Measurements from ENCODE around the gene LTBP4. TPM values are rescaled to one million over a fixed set of nuclear protein-coding genes. Genes with fewer than 3 reads are reported as not detected.
"Not testable (repeated sequence)": the region's sequence is repeated elsewhere in the genome, so short reads cannot be mapped to it uniquely, and the experiment has no call there.

Gene LTBP4
- total RNA-seq, 1 experiment from 2014 or later = 24.5 TPM

DNA sequence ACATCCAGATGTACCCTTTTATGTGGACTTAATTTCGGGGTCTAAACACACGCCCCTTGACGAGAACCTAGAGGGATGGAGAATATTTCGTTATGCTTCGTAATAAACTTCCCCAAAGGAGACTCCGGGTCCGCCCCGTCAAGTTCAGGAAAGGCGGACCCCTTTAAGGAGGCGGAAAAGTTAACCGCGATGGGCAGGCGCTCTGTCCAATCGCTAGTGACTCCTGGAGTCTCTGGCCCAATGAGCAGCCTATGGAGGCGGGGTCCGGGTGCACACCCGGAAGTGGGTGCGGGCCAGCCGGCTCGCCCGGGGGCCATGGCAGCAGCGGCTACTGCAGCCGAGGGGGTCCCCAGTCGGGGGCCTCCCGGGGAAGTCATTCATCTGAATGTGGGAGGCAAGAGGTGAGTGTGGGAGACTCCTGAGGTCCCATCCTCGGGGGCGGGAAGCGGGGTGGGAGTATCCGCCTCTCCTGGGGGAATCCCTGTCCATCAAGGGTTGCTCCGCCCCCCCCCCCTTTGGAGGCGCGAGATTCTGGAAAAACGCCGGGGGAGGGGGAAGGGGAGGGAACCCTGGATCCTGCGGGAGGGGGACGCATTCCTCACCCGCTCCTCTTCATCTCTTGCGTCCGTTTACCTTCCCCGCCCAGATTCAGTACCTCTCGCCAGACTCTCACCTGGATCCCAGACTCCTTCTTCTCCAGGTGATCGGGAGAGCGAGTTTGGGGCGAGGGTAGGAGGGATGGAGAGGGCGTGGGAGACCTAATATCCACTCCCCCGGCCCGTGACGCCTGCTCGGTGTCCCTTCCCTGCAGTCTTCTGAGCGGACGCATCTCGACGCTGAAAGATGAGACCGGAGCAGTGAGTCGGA, 24.4 kb upstream of the LTBP4 start, which contains the start of gene SHKBP1:
Gene SHKBP1 (plus strand): TSS at position 289 of the 867 bp plus-strand sequence. CDS start 27 bp downstream, at position 316.
- DNase-seq (ENCODE audit: low read depth) = peak; percentile 90

DNA sequence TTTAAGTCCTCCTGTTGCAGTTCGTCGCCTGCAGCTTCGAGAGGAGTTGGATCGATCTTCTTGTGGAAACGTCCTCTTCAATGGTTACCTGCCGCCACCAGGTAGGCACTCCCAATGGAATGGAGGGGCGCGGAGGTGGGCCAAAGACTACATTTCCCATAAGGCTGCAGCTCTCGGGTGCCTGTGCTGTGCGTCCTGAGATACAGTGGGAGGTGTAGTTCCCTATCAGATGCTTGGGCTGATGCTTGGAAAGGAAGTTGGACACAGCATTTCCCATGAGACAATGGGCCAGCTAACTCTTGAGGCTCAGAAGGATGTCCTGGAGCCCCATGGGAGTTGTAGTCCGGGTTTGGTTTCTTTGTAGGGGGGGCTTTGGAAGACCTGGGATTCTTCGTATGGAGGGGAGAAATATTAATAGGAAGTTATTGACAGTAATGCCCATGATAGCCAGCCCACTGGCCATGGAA, 22.7 kb upstream of the LTBP4 start:
- peak; percentile 67 for DNase-seq (ENCODE audit: low read depth)

DNA sequence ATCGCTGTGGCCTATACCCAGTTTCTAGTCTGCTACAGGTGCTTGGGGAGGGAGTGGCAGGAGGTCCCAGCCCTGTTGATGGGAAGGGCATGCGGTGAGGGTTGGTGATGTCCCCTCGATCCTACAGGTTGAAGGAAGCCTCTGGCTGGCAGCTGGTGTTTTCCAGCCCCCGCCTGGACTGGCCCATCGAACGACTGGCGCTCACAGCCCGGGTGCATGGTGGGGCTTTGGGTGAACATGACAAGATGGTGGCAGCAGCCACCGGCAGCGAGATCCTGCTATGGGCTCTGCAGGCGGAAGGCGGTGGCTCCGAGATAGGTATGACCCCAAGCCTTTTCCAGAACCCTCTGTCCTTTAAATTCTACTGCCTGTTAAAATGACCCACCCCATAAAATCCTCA, 20.6 kb upstream of the LTBP4 start:
- no peak for DNase-seq (ENCODE audit: low read depth)

DNA sequence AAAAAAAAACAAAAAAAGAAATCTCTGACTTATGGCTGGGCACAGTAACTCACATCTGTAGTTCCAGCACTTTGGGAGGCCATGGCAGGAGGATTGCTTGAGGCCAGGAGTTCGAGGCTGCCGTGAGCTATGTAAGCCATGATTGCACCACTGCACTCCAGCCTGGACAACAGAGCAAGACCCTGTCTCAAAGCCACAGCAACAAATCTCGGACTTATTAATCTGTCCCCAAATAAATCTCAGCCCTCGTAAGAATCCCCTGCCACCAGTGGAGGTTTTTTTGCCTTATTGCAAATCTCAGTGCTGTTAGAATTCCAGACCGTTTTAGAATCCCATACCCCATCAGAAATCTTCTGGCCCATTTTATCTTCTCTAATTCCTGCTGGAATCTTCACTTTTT, 19.6 kb upstream of the LTBP4 start:
- no peak for DNase-seq (ENCODE audit: low read depth)

DNA sequence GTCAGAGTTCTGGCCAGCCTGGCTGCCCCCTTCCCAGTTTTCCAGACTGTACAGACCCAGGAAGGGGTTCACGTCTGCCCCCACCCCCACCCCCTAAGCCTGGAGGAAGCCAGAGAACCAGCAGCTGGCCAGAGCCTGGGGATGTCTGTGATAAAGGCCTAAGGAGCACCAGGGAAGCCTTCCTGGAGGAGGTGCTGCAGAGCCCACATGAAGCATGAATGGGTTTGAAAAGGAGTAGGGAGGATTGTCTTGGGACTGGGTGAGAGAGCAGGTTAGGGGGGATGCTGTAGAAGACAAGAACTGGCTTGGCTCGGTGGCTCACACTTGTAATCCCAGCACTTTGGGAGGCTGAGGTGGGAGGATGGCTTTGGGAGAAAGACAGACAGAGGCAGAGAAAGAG, 18.7 kb upstream of the LTBP4 start:
- DNase-seq (ENCODE audit: low read depth) = no peak

DNA sequence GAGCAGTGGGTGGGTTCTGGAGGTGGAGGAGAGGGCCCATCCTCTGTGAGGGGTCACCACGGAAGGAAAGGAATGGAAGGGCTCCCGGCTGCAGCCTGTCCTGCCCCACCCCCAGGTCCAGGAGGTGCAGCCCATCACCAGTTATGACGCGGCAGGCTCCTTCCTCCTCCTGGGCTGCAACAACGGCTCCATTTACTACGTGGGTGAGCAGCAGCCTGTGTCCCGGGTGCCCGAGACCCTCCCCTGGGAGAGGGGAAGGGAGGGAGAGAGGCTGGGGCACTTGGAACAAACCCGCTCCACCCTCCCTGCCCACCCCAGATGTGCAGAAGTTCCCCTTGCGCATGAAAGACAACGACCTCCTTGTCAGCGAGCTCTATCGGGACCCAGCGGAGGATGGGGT, 17.9 kb upstream of the LTBP4 start:
- DNase-seq (ENCODE audit: low read depth) = no peak

DNA sequence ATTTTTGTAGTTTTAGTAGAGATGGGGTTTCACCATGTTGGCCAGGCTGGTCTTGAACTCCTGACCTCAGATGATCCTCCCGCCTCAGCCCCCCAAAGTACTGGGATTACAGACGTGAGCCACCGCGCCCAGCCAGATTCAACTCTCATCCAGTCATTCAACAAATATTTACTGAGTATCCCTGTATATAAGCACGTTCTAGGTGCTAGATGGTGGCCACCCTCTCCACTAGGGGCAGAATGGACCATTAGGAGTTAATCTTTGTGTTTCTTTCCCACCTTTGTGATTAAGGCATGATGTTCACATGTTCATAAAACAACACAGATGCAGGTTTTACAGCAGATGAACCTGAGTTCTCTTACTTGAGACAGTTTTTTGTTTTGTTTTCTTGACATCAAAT, 17.2 kb upstream of the LTBP4 start:
- DNase-seq (ENCODE audit: low read depth) = no peak

DNA sequence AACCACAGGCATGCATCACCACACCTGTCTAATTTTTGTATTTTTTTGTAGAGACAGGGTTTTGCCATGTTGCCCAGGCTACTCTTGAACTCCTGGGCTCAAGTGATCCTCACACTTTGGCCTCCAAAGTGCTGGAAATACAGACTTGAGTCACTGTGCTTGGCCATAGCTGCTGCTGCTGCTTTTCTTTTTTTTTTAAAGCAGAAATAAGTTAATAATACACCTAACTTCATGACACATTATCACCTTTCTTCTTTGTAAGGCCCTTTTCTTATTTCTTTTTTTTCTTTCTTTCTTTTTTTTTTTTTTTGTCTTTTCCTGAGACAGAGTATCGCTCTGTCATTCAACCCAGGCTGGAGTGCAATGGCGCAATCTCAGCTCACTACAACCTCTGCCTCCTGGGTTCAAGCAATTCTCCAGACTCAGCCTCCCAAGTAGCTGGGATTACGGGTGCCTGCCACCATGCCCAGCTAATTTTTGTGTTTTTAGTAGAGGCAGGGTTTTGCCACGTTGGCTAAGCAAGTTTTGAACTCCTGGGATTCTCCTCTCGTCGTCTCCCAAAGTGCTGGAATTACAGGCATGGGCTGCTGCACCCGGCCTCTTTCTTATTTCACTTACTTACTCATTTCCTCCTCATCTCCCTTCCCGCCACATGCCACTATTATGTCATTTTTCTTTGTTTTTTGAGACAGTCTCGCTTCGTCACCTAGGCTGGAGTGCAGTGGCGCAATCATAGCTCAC, 15.8 kb upstream of the LTBP4 start:
- DNase-seq (ENCODE audit: low read depth) = peak; percentile 95

DNA sequence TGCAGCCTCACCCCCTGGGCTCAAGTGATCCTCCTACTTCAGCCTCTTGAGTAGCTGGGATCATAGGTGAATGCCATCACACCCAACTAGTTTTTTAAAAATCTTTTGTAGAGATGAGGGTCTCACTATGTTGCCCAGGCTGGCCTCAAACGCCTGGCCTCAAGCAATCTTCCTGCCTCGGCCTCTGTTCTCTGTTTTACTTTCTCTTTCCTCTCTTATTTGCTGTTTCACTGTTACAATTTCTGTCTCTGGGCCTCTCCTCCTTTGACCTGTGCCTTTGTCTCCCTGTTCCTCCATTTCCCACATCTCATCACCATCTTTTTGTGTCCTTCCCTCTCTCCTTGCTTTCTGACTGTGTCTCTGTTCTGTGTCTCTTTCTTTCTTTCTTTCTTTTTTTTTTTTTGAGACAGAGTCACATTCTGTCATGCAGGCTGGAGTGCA, 15.2 kb upstream of the LTBP4 start:
- DNase-seq (ENCODE audit: low read depth) = no peak

DNA sequence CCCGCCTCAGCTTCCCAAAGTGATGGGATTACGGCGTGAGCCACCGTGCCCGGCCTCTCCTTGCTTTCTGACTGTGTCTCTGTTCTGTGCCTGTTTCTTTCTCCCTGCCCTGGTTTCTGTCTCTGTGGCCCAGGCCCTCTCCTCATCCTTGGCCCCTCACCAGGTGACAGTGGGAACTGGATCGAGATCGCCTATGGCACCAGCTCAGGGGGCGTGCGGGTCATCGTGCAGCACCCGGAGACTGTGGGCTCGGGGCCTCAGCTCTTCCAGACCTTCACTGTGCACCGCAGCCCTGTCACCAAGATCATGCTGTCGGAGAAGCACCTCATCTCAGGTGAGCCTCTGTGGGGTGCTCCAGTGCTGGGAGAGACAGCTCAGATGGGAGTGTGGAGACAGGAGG, 14.6 kb upstream of the LTBP4 start:
- DNase-seq (ENCODE audit: low read depth) = no peak

DNA sequence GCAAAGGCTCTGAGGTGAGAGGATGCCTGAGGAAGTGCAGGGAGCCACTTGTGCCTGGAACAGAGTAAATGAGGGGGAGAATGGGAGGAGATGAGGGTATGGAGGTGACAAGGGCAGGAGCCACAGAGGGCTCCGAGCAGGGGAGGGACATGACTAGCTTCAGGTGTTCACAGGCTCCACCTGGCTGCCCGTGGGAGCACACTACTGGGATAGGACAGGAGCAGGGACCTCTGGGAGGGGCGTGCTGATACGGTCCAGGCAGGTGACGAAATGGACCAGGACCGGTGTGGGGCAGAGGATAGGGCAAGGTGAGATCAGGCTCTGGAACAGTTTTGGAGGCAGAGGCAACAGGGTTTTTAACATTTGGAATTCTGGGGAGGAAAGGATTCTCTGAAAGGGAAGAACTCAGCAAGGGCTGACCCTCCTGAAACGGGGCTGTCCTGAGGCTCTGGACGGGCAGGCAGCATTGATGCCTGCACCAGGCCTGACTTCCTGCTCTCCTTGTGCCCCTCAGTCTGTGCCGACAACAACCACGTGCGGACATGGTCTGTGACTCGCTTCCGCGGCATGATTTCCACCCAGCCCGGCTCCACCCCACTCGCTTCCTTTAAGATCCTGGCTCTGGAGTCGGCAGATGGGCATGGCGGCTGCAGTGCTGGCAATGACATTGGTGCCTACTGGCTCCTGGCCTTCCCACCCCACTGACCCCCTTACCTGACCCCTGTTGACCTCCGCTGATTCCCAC, 12.9 kb upstream of the LTBP4 start:
- peak; percentile 71 for DNase-seq (ENCODE audit: low read depth)

DNA sequence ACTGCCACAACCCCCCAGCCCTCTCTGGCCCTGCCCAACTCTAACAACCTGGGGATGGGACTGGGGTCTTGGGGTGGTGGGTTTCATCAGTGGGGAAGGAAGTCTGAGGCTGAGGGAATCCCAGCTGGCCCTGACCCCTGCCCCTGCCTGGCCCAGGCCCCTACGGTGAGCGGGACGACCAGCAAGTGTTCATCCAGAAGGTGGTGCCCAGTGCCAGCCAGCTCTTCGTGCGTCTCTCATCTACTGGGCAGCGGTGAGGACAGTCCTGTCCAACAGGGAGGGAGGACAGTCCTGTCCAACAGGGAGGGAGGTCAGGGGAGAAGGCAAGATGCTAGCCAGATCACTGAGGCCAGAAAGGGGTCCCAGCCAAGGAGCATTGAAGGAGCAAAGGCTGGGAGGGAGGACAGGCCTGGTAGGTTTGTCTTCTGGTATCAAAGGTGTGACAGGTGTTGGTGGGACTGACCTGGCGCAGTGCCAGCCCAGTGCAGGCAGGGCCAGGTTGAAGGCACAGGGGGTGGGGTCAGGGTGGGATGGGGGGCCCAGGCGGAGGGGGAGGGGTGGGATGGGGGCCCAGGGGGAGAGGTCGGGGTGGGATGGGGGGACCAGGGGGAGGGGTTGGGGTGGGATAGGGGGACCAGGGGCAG, 12.1 kb upstream of the LTBP4 start:
- no peak for DNase-seq (ENCODE audit: low read depth)

DNA sequence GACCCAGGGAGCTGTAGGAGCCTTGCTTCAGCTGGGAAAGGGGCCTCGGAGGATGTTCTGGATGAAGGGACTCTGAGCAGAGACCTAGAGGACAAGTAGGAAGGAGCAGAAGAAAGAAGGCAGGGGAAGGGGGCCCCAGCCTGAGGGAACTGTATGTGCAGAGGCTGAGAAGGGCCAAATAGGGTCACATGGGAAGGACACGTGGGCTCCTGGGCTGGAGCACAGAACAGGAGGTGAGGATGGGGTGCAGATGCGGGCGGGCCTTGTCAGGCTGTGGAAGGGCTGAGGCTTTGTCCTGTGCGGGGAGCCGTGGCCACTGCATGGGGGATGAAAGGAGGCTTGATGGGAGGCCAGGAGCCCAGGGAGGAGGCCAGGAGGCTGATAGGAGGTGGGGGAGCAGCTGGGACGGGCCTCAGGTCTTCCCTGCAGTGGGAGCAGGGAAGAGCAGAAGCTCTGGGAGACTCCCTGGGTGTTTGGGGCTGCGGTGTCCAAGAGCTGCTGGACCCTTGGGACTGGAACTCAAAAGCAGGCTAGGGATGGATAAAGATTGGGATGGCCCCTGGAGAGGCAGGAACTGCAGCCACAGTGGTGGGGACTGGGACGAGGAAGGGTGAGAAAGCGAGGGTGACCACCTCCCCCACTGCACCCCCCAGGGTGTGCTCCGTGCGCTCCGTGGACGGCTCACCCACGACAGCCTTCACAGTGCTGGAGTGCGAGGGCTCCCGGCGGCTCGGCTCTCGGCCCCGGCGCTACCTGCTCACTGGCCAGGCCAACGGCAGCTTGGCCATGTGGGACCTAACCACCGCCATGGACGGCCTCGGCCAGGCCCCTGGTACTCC, 11.4 kb upstream of the LTBP4 start:
- DNase-seq (ENCODE audit: low read depth) = no peak

DNA sequence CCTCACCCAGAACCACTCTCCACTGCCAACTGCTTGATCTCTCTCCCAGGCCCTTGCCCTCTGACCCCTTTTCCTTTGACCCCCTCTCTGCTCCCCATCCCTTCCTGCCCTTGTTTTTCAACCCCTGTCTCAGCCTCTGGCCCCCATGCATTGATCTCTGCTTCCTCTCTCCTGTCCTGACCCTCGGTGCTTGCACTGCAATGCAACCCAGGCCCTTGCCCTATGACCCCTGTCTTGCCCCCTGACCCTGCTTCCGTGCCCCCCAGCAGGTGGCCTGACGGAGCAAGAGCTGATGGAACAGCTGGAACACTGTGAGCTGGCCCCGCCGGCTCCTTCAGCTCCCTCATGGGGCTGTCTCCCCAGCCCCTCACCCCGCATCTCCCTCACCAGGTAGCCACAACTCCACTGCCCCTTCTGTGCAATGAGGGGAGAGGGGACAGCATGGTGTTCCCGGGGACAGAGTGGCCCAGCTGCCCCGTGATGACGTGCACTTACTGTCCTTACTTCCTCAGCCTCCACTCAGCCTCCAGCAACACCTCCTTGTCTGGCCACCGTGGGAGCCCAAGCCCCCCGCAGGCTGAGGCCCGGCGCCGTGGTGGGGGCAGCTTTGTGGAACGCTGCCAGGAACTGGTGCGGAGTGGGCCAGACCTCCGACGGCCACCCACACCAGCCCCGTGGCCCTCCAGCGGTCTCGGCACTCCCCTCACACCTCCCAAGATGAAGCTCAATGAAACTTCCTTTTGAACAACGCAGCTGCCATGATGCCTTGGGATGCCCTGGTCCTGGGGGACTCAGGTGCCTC, 10.5 kb upstream of the LTBP4 start:
- DNase-seq (ENCODE audit: low read depth) = no peak

DNA sequence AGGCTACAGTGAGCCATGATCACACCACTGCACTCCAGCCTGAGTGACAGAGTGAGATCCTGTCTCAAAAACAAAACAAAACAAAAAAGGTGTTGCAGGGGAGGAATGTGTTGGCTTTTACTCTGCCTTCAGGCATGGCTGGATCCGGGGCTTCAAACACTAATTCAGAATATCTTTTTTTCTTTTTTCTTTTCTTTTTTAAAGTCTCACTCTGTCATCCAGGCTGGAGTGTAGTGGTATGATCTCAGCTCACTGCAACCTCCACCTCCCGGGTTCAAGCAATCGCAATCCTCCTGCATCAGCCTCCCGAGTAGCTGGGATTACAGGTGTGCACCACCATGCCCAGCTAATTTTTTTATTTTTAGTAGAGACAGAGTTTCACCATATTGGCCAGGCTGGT, 9.4 kb upstream of the LTBP4 start:
- not testable (repeated sequence) for DNase-seq (ENCODE audit: low read depth)

DNA sequence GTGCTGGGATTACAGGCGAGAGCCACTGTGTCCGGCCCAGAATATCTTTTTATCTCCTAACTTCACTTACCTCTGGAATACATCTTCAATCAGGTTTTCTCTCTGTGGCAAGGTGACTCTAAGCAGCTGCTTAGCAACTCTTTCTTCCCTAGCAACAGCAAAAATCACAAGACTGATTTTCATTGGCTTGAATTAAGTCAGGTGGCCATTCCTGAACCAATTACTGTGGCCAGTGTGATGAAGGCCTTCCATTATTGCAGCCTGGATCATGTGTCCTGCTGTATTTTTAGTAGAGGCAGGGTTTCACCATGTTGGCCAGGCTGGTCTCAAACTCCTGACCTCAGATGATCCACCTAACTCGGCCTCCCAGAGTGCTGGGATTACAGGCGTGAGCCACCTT, 9.0 kb upstream of the LTBP4 start:
- peak; percentile 63 for DNase-seq (ENCODE audit: low read depth)

DNA sequence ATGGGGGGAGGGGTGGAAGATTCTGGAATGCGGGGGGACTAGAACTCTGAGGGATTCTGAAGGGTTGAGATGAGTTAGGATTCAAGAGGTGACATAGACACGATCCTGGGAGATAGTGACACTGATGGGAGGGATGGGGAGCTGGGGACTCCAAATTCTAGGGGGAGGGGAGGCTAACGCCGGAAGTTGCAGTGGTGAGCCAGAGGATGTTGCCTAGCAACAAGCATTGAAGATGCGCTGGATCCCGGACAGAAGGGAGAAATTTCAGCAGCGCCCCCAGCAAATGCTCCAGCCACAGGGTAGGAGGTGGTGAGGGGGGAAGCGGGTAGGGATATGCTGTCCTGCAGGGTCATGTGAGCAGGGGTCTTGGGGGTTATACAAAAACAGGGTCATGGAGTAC, 6.9 kb upstream of the LTBP4 start:
- DNase-seq (ENCODE audit: low read depth) = no peak

DNA sequence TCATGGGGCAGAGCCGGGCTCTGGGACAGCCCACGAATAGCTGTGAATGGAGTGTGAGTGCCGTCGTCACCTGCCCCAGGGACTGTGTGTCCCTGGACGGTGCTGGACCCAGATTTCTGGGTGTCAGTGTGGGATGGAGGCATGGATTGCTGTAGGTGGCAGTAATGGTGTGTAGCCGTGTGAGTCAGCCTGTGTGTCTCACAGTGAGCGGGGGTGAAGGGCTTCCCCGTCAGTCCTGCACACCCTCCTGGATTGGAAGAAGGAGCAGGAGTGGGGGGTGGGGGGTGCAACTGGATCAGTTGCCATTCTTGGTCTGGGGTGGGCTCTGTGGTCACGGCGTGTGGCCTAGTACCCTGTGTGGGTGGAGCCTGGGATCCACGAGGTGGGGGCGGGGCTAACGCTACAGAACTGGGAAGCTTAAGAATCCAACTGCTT, 6.5 kb upstream of the LTBP4 start:
- DNase-seq (ENCODE audit: low read depth) = peak; percentile 54

DNA sequence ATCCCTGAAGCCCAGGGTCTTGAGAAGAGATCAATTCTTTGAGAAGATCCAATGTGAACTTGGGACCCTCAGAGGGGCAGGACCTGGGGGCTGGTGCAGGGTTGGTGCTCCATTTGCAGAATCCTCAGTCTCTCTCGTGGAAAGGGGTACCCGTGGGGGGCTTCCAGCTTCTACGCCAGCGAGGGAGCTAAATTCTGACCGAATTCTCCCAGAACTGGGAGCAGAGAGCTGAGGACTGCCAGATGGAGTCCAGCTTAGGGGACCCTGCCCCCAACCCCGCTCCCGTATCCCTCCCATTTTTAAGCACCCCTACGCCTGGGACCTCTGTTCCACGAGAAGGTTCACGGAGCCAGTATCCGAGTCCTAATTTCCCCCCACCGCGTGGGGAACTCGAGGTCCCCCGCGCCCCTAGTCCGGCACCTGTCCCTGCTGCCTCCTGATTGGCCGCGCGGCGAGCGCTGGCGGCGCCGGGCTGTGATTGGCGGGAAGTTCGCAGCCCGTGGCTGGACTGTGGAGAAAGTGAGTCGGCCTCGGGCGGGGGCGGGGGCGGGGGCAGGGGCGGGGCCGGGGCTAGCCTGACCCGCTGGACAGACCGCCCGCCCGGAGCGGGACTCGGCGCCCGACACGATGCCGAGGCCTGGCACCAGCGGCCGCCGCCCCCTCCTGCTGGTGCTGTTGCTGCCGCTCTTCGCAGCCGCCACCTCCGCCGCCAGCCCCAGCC, 4.4 kb upstream of the LTBP4 start:
- peak; percentile 51 for DNase-seq (ENCODE audit: low read depth)

Data from HT1080 (cell line).